NCI-H1436 (cell line): ENCODE results near the gene ADGRD1.

Experiments used
- DNase-seq: peaks from one replicate; lab custom pipeline; 2025; lab: John Stamatoyannopoulos, UW

ADGRD1 gene

DNA sequence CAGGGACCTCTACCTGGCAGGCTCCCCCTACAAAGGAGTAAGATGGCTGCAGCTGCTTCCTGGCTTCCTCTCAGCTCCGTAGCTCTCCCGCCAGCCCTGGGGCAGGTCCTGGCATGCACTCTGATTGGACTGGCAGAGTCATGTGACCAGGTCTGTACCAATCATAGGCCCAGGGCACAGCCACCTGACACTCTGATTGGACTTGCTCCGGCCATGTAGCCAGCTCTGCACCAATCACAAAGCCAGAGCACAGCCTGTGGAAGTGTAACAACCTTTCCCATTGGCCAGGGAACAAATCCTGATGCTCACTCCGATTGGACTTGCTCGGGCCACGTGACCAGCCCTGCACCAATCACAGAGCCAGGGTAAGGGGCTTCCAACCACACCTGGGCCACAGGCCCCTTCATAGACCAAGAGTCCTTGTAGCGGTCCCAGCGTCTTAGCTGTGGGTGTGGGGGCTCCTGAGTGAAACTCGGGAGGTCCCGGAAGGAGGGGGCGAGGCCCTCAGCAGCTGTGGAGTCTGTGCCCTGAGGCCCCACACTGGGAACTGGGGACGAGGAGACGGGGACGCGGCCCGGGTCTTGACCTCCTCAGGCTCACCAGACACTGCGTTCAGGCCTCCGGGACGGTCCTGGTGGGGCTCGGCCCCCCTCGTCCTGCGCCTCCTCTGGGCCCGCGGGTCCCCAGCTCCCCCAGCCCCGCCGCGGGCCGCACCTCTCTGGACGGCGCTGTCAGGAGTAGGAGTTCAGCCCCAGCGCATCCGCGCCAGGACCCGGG lies 210.6 kb downstream of the ADGRD1 start:
- no peak for DNase-seq

DNA sequence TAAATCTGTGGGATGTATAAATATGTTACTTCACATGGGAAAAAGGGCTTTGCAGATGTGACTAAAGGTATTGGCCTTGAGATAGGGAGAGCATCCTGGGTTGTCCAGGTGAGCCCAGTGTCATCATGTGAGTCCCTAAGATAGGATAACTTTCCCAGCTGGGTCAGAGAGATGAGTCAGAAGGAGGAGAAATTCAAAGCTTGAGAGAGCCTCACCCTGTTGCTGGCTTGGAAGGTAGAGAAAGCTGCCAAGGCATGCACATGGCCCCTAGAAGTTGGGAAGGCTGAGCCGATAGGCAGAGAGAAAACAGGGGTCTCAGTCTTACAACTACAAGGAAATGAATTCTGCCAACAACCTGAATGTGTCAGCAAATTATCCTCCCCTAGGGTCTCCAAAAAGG lies 213.0 kb downstream of the ADGRD1 start:
- no peak for DNase-seq

DNA sequence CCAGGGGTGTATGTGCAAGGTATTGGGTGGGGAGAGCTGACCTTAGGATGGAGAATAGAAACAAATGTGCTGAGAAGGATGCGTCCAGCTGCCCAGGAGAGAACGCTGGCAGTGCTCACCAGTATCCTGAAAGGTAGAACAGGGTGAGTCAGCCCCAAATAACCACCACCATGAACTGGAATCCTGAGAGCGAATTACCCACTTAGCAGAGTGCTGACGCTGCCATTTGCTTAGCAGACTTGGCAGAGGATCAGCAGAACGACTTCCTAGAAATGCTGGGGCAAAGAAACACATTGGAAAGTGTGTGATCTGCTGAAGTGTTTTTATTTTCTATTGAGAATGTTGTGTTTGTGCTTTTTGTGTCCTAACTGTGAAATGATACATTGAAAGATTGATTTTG lies 213.6 kb downstream of the ADGRD1 start:
- DNase-seq, result no peak

DNA sequence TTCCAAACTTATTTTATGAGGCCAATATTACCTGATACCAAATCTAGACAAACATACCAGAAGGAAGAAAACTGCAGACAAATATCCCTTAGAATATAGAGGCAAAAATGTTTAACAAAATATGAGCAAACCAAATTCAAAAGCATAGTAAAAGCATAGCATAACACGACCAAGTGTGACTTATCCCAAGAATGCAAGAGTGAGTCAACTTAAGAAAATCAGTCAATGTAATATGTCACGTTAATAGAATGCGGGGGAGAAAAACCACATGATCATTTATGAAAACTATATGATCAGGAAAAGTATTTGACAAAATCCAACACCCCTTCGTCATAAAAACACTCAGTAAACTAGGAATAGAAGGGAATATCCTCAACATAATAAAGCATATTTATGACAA lies 217.3 kb downstream of the ADGRD1 start:
- DNase-seq, result no peak

DNA sequence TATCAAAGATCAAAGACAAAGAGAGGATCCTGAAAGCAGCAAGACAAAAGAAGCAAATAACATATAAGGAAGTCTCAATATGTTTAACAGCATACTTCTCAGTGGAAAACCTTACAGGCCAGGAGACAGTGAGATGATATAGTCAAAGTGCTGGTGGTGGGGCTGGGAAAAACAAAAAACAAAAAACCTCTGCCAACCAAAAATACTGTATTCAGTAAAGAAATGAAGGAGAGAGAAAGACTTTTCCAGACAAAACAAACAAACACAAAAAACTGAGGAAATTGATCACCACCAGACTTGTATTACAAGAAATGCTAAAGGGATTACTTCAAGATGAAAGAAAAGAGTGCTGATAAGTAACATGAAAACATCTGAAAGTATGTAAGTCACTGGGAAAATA lies 221.2 kb downstream of the ADGRD1 start:
- no peak for DNase-seq

DNA sequence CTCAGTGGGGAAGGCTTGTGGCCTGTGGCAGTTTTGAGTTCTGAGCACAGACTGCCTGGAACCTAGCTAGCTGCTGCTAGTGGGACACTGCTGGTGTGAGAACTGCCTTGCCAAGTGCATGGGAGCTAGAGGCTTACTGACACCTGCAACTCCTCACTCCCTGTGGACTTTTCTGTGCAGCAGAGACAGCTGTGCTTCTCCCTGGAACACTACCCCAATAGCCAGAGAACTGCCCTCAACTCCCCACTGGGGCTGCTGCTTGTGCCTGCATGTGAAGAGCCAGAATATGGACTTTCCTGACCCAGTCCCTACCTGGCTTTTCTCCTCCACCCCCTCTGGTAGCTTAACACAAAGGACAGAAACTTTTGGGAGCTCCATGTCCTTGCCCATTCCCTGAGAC lies 222.6 kb downstream of the ADGRD1 start:
- DNase-seq, result no peak

DNA sequence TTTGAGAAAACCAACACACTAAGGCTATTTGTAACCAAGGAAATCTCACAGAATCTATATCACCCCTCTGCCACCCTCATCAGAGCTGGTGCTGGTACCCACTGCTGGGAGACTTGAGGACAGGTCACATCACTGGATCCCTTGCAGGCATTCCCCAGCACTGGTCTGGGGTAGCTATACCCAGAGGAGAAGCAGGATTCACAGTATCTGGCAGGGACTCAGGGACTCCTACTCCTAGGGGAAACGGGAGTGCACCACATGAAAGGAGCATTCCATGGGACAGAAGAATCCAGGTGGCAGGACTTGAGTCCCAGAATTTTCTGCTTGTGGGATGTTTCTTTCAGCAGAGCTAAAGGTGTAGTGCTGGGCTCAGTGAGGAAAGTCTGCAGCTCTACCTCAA lies 223.2 kb downstream of the ADGRD1 start:
- DNase-seq, result no peak

DNA sequence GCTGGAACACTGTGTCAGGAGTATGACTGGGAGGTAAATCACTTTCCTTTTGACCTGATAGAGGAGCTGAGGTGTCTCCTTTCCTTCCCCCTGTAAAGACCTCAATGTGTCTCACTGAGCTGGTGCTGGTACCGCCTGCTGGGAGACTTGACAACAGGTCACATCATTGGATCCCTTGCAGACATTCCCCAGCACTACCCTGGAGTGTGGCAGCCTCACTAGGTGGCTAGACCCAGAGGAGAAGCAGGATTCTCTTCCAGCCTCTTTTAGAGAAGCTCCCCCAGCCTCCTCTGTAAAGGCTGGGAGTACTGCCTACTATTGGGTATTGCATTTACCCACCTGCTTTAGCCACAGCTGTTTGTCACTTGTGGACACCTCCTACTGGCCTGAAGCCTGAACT lies 223.9 kb downstream of the ADGRD1 start:
- no peak for DNase-seq

DNA sequence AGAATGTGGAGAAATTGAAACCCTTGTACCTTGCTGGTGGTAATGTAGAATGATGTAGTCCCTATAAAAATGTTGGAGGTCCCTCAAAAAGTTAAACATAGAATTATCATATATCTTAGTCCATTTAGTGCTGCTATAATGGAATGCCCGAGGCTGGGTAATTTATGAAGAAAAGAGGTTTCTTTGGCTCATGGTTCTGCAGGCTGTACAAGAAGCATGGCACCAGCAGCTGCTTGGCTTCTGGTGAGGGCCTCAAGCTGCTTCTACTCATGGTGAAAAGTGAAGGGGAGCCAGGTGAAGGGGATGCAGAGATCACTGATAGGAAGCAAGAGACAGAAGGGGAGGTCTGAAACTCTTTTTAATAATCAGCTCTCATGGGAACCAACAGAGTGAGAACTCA lies 233.9 kb downstream of the ADGRD1 start:
- DNase-seq, result no peak

DNA sequence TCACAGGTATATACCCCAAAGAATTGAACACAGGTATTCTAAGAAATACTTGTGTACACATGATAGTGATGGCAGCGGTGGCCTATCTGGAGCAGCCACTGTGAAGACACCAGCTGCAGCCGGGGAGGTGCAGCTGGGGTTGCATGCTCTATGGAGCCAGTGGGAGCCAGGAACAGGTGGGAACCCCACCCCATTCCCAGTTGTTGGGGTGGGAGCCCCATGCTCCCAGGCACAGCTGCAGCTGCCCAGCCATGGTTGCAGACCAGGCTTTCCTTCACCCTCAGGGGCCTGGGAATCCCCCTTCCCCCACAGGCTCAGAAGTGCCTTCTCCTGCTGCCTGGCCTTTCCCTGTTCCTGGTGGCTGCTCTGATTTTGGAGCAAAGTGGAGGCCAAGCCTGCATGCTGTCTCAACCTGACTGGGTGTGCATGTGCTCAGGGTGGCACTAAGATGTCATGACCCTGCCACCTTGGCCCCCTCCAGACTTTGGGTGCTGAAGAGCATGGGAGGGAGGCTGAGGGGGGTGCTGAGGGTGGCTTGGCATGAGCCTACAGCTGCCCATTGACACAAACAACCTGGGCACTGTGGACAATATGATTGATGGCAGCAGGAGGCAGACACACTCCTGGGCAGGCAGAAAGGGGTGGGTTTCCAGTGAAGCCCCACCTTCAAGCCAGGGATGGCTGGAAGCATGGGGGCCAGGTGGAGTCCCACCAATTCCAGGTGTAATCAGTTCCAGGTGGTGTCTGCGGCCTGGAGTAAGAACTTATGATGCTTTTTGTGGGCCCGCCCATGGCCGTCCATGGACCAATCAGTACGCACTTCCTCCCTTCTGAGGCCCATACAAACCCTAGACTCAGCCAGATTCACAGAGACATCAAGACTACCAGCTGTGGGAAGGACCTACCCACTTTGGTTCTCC lies 234.7 kb downstream of the ADGRD1 start:
- DNase-seq, result no peak

DNA sequence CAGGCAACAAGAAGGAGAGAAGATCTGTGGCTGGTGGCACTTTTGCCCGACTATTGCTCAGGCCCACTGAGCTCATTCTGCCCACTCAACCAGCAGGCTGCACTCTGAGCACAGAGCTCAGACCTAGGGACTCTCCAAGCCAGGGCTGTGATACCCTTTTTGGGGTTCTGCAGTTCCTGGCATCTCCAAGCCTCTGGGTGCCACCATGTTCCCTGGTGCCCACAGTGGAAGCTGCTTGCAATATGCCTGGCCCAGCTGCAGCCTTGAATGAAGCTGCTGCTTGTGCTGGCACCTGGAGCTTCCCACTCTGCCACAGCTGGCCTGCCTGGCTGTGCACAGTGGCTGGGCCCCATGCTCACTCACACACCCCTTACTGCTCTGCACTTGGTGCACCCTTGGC lies 236.1 kb downstream of the ADGRD1 start:
- DNase-seq, result no peak

DNA sequence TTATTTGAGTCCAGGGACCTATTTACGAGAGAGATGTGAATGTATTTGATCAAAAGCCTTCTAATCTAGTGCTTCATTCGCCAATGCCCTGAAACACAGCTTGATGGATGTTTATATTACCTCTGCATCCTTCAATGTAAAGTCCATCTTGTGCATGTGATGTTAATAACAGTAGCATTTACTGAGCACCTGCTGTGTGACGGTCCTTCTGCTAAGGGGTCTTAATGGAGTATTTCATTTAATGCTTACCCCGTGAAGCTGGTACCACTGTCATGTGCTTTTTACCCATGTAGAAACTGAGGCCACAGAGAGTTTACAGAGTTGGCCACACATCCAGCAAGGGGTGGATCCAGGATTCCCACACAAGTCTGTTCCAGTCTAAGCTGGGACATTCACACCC lies 237.3 kb downstream of the ADGRD1 start:
- DNase-seq, result no peak
